Effector CD4-positive, alpha-beta T cell (primary cell): ENCODE results near the gene HOXD9.

Source experiments
- DNase-seq: peaks from one replicate; pipeline ENCODE4 v3.0.0-alpha.2; 2020

HOXD9 gene

DNA sequence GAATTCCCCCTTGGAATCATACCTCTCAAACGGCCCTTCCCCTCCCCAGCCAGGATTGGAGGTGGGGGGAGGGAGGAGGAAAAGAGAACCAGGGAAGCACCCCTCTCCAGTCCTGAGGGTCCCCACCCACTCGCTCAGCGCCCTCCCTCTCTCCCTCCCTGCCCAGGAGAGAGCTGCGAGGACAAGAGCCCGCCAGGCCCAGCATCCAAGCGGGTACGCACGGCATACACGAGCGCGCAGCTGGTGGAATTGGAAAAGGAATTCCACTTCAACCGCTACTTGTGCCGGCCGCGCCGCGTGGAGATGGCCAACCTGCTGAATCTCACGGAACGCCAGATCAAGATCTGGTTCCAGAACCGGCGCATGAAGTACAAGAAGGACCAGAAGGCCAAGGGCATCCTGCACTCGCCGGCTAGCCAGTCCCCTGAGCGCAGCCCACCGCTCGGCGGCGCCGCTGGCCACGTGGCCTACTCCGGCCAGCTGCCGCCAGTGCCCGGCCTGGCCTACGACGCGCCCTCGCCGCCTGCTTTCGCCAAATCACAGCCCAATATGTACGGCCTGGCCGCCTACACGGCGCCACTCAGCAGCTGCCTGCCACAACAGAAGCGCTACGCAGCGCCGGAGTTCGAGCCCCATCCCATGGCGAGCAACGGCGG is 49.0 kb downstream of the HOXD9 start:
- no peak for DNase-seq

GRCh38 chr2:176172007-176172894 is 49.7 kb downstream of the HOXD9 start:
- no peak for DNase-seq

DNA sequence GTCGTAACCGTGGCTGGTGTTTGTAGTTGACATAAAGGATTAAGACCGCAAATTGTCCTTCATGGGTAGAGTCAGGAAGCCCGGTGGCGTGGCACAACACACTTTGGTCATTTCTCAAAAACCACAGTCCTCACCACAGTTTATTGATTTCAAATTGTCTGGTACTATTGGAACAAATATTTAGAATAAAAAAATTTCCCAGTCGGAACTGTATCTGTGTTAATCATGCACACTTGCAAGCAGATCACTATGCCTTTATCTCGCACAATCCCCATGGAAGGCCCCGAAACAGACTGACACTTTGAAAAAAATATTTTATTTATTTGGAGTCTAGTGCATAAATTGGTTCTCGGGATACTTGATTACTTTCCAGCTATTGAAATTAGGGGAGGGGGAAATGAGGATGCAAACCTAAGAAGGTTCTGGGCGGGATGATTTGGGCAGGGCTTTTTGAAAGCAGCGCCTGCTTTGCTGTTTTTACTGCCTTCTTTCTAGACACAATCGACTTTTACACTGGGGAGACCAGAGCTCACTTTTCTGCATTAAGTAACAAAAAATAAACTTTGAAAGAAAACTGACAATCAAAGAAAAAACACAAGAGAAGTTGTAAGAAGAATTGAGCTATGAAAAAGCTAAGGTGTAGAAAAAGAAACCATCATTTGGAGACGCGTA is 50.5 kb downstream of the HOXD9 start:
- DNase-seq: no peak

- no peak for DNase-seq
Observed at GRCh38 chr2:176173567-176174381, 51.3 kb downstream of the HOXD9 start.

DNA sequence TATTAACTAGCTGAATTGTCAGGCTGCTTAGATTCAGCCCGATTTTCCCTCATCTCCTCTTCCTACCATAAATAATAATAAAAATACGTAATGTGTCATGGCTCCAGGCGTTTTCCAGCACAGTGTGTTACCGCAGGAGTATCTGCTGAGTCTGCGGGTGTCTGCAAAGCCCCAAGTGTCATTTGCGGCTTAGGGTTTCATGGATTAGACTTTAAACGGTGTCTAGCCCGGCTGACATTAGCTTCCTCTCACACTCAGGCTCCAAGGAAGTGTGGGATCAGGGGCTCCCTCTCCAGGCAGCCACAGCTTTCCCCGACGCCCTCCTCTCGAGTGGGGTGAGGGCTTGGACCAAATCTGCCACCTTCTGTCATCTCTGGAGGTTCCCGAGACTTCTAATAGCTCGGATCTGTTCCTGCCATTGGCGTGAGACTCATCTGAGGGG is 51.9 kb downstream of the HOXD9 start:
- no peak for DNase-seq
